ENCODE results near the gene GREM2. TPM values are rescaled to one million over a fixed set of nuclear protein-coding genes. Genes with fewer than 3 reads are reported as not detected.
A peak's percentile ranks its signal among the peaks of the same experiment; 100 is the strongest.

The GREM2 gene
- 1 to 10 TPM in 1 of 2 donors, not detected in 1; 1.4 TPM for total RNA-seq

- Mint-ChIP-seq H3K27ac (peak within 1 kb of the TSS; percentile 90), H3K9me3 (no peaks in the 10 kb centered on the region), H3K27me3 (ENCODE audit: low read depth) (peaks cover 48% of the 10 kb centered on the region), H3K36me3 (ENCODE audit: insufficient read depth in 2 of 2) (no peaks in the 10 kb centered on the region), H3K4me1 (ENCODE audit: low read depth) (peaks cover 20% of the 10 kb centered on the region), H3K4me3 (peak within 1 kb of the TSS; percentile 96 to 97)
- peak; percentile 40 to 59 for DNase-seq
- peak; percentile 84 to 90 for ATAC-seq (replicated peaks in 1 of 2)
These were observed at the start of gene GREM2 for GRCh38 chr1:240611619-240612480. TSS of gene GREM2 (minus strand) at chr1:240612155. CDS start at chr1:240493475, 118,680 bp downstream.

GRCh38 chr1:240658312-240658960 is 46.5 kb upstream of the GREM2 start:
- Mint-ChIP-seq H3K4me3 (no peak overlapping the region), H3K36me3 (ENCODE audit: insufficient read depth in 2 of 2) (no peaks in the 10 kb centered on the region), H3K27ac (no peak overlapping the region), H3K27me3 (ENCODE audit: low read depth) (no peaks in the 10 kb centered on the region), H3K4me1 (ENCODE audit: low read depth) (no peaks in the 10 kb centered on the region), H3K9me3 (no peaks in the 10 kb centered on the region)
- ATAC-seq (replicated peaks in 1 of 2): no peak
- DNase-seq: no peak

DNA sequence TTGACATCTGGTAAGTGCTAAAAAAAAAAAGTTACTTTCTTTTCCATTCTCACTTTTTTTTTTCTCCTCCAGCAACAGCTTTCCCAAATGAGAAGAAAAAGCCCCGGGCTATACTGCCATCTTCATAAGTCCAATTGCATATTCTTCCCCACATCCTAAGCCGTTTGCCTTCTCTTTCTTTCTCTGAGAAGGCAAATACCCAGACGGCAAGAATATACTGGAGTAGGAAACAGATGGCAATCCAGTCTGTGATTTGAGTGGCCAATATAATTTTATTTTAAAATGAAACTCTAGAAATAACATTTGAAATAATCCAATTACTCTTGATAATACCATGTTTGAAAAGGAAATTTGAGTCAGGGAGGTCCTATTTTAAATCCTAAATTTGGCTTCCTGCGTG is 44.6 kb upstream of the GREM2 start:
- peaks cover 0 to 3% of the 10 kb centered on the region in 2 donors for H3K9me3 Mint-ChIP-seq
- no peaks in the 10 kb centered on the region for H3K27me3 Mint-ChIP-seq (ENCODE audit: low read depth)
- DNase-seq (no peak), ATAC-seq (replicated peaks in 1 of 2) (no peak)
- H3K27ac Mint-ChIP-seq: no peak overlapping the region
- H3K4me3 Mint-ChIP-seq: no peak overlapping the region
- H3K4me1 Mint-ChIP-seq (ENCODE audit: low read depth): no peaks in the 10 kb centered on the region
- no peaks in the 10 kb centered on the region for H3K36me3 Mint-ChIP-seq (ENCODE audit: insufficient read depth in 2 of 2)

DNA sequence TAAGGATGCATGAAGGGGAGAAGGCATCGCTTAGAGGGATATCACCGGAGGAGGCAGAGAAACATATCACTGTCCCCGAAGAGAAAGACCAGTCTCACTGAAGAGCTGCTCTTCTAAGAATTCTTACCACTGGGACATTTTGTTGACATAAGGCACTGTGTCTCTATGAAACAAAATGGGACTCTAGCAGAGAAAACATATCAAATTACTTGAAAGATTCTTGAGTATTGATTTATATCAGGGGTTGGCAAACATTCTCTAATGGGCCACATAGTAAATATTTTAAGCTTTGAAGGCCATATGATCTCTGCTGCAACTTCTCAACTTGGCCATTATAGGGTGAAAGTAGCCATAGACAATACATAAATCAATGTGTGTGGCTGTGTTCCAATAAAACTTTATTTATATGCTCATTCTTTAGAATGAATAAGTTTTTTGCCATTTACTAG is 41.0 kb upstream of the GREM2 start:
- Mint-ChIP-seq H3K27ac (peak overlapping the region; percentile 18), H3K9me3 (peaks cover 0 to 3% of the 10 kb centered on the region in 2 donors), H3K4me3 (no peak overlapping the region), H3K27me3 (ENCODE audit: low read depth) (no peaks in the 10 kb centered on the region), H3K36me3 (ENCODE audit: insufficient read depth in 2 of 2) (no peaks in the 10 kb centered on the region), H3K4me1 (ENCODE audit: low read depth) (no peaks in the 10 kb centered on the region)
- DNase-seq (no peak), ATAC-seq (replicated peaks in 1 of 2) (no peak)

DNA sequence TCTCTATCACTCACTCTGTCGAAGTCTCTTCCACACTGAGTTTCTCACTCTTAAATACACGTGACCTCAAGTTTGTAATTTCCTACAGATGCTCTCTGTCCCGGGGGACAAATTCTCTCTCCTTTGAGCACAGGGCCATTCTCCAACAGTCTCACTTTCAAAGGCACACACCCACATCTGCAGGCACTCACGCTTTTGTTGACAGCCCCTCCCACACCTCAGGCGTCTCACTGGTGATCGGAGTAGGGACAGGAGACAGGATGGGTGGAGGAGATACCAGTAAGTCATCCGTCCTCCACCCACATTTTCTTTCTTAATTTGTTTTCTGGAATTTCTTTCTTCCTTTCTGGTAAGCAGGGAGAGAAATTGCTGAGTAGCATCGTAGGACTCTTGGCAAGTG is 40.6 kb upstream of the GREM2 start:
- ATAC-seq (replicated peaks in 1 of 2) (no peak), DNase-seq (no peak)
- Mint-ChIP-seq H3K27me3 (ENCODE audit: low read depth) (no peaks in the 10 kb centered on the region), H3K36me3 (ENCODE audit: insufficient read depth in 2 of 2) (no peaks in the 10 kb centered on the region), H3K9me3 (peaks cover 0 to 3% of the 10 kb centered on the region in 2 donors), H3K27ac (peak overlapping the region; percentile 18), H3K4me3 (no peak overlapping the region), H3K4me1 (ENCODE audit: low read depth) (no peaks in the 10 kb centered on the region)

DNA sequence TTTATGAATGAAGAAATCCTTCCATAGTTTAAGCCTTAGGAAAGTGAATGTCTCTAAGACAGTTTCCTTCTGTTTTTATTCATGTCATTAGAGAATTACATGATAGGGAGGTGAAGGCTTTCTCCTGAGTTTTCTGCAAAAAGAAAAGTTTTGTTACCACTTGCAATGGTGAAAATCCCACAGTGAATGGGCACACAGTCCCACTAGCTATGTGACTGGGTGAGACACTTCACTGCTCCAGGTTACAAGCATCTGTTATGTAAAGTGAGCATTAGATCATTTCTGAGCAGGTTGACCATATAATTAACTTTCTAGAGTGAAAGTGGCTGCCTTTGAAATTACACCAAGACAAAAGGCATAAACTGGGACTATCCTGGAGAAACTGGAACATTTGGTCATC is 38.9 kb upstream of the GREM2 start:
- no peak for DNase-seq
- no peaks in the 10 kb centered on the region for H3K4me1 Mint-ChIP-seq (ENCODE audit: low read depth)
- H3K36me3 Mint-ChIP-seq (ENCODE audit: insufficient read depth in 2 of 2): no peaks in the 10 kb centered on the region
- no peak overlapping the region for H3K4me3 Mint-ChIP-seq
- no peak for ATAC-seq (replicated peaks in 1 of 2)
- peaks cover 0 to 3% of the 10 kb centered on the region in 2 donors for H3K9me3 Mint-ChIP-seq
- no peak overlapping the region for H3K27ac Mint-ChIP-seq
- no peaks in the 10 kb centered on the region for H3K27me3 Mint-ChIP-seq (ENCODE audit: low read depth)

GRCh38 chr1:240649733-240650721 is 38.1 kb upstream of the GREM2 start:
- no peak for DNase-seq
- no peak for ATAC-seq (replicated peaks in 1 of 2)
- no peak overlapping the region for H3K27ac Mint-ChIP-seq
- no peaks in the 10 kb centered on the region for H3K36me3 Mint-ChIP-seq (ENCODE audit: insufficient read depth in 2 of 2)
- H3K4me1 Mint-ChIP-seq (ENCODE audit: low read depth): no peaks in the 10 kb centered on the region
- H3K4me3 Mint-ChIP-seq: no peak overlapping the region
- H3K9me3 Mint-ChIP-seq: peaks cover 0 to 3% of the 10 kb centered on the region in 2 donors
- H3K27me3 Mint-ChIP-seq (ENCODE audit: low read depth): no peaks in the 10 kb centered on the region

- Mint-ChIP-seq H3K4me3 (no peak overlapping the region), H3K9me3 (no peaks in the 10 kb centered on the region), H3K36me3 (ENCODE audit: insufficient read depth in 2 of 2) (no peaks in the 10 kb centered on the region), H3K27me3 (ENCODE audit: low read depth) (no peaks in the 10 kb centered on the region), H3K4me1 (ENCODE audit: low read depth) (no peaks in the 10 kb centered on the region), H3K27ac (no peak overlapping the region)
- ATAC-seq (replicated peaks in 1 of 2): no peak
- no peak for DNase-seq
These were observed 34.8 kb upstream of the GREM2 start for GRCh38 chr1:240646571-240647240.

DNA sequence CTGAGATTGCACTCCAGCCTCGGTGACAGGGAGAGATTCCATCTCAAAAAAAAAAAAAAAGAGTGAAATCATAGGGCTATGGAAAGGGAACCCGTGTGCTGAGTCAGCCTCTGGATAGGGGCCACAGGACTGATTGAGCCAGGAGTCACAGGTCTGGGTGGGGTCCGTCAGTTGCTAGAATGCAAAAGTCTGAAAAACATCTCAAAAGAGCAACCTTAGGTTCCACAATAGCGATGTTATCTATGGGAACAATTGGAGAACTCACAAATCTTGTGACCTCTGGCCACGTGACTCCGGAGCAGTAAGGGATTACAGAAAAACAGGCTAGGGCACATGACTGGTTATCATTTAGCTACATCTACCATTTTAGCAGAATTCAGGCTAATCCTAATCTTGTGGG is 32.8 kb upstream of the GREM2 start:
- Mint-ChIP-seq H3K27me3 (ENCODE audit: low read depth) (no peaks in the 10 kb centered on the region), H3K27ac (no peak overlapping the region), H3K4me1 (ENCODE audit: low read depth) (no peaks in the 10 kb centered on the region), H3K36me3 (ENCODE audit: insufficient read depth in 2 of 2) (no peaks in the 10 kb centered on the region), H3K4me3 (no peak overlapping the region), H3K9me3 (no peaks in the 10 kb centered on the region)
- DNase-seq: no peak
- ATAC-seq (replicated peaks in 1 of 2): no peak

GRCh38 chr1:240635466-240636256 is 23.7 kb upstream of the GREM2 start:
- peaks cover 2 to 4% of the 10 kb centered on the region in 2 donors for H3K9me3 Mint-ChIP-seq
- H3K27ac Mint-ChIP-seq: no peak overlapping the region
- H3K4me3 Mint-ChIP-seq: no peak overlapping the region
- H3K27me3 Mint-ChIP-seq (ENCODE audit: low read depth): no peaks in the 10 kb centered on the region
- no peak for DNase-seq
- no peak for ATAC-seq (replicated peaks in 1 of 2)
- H3K4me1 Mint-ChIP-seq (ENCODE audit: low read depth): no peaks in the 10 kb centered on the region
- no peaks in the 10 kb centered on the region for H3K36me3 Mint-ChIP-seq (ENCODE audit: insufficient read depth in 2 of 2)

- Mint-ChIP-seq H3K4me1 (ENCODE audit: low read depth) (no peaks in the 10 kb centered on the region), H3K27ac (no peak overlapping the region), H3K4me3 (no peak overlapping the region), H3K36me3 (ENCODE audit: insufficient read depth in 2 of 2) (no peaks in the 10 kb centered on the region), H3K9me3 (peaks cover 0 to 7% of the 10 kb centered on the region in 2 donors), H3K27me3 (ENCODE audit: low read depth) (no peaks in the 10 kb centered on the region)
- no peak for DNase-seq
- no peak for ATAC-seq (replicated peaks in 1 of 2)
These were observed 18.5 kb upstream of the GREM2 start for GRCh38 chr1:240630409-240630808.

DNA sequence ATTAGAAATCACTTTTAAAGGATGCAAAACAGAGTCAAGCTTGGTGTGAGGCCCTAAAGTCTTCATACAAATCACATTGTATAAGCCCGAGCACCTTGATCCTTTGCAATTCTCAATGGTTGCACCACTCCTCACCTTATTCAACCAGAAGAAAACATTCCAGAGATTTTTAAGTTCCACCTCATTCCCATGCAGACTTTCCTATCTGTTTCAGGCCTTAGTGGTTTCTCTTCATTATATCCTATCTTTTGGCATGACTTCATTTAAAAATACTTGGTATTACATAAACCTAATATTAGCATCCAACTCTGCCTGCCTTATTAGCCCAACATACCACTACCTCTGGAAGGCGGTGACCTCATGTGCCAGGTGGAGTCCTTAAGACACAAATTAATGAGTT is 9.3 kb upstream of the GREM2 start:
- DNase-seq (no peak), ATAC-seq (replicated peaks in 1 of 2) (no peak)
- Mint-ChIP-seq H3K27me3 (ENCODE audit: low read depth) (peaks cover 1% of the 10 kb centered on the region), H3K27ac (no peak overlapping the region), H3K36me3 (ENCODE audit: insufficient read depth in 2 of 2) (no peaks in the 10 kb centered on the region), H3K4me1 (ENCODE audit: low read depth) (no peaks in the 10 kb centered on the region), H3K4me3 (no peak overlapping the region), H3K9me3 (peaks cover 0 to 1% of the 10 kb centered on the region in 2 donors)
